NCI-H2227 treated with DMSO at 0.1 percent for 48 hours (cell line): ENCODE measurements around the gene NUCB1.

Experiments used
- DNase-seq: peaks from one replicate; lab custom pipeline; 2025; lab: John Stamatoyannopoulos, UW

Gene NUCB1

GRCh38 chr19:48935864-48936263, 35.8 kb downstream of the NUCB1 start:
- no peak for DNase-seq

- DNase-seq = no peak
These were observed 38.1 kb downstream of the NUCB1 start for GRCh38 chr19:48938256-48938655.

- DNase-seq = no peak
These were observed 40.8 kb downstream of the NUCB1 start for GRCh38 chr19:48940902-48941301.

GRCh38 chr19:48943081-48943480, 43.0 kb downstream of the NUCB1 start:
- no peak for DNase-seq

GRCh38 chr19:48945415-48945814, 45.3 kb downstream of the NUCB1 start:
- no peak for DNase-seq

GRCh38 chr19:48945817-48946216, 45.7 kb downstream of the NUCB1 start:
- no peak for DNase-seq

GRCh38 chr19:48946463-48947257, 46.5 kb downstream of the NUCB1 start:
- DNase-seq = no peak

- DNase-seq = no peak
These were observed 47.1 kb downstream of the NUCB1 start for GRCh38 chr19:48947258-48947542.

GRCh38 chr19:48950159-48950558, 50.0 kb downstream of the NUCB1 start:
- no peak for DNase-seq

GRCh38 chr19:48950830-48951519, 50.9 kb downstream of the NUCB1 start:
- DNase-seq = no peak

- DNase-seq = no peak
These were observed 53.0 kb downstream of the NUCB1 start for GRCh38 chr19:48953141-48953540.

GRCh38 chr19:48953990-48954594, 54.0 kb downstream of the NUCB1 start:
- no peak for DNase-seq

GRCh38 chr19:48954595-48955307, 54.6 kb downstream of the NUCB1 start, which contains the start of gene BAX:
Gene BAX (plus strand): TSS chr19:48954875. CDS start chr19:48954929, 54 bp downstream.
- DNase-seq = peak; percentile 91

- DNase-seq = no peak
These were observed 55.3 kb downstream of the NUCB1 start for GRCh38 chr19:48955308-48955958.

GRCh38 chr19:48958006-48958405, 57.9 kb downstream of the NUCB1 start:
- DNase-seq = no peak

GRCh38 chr19:48959341-48960239, 59.5 kb downstream of the NUCB1 start:
- DNase-seq = no peak

GRCh38 chr19:48961051-48961649, 61.0 kb downstream of the NUCB1 start:
- no peak for DNase-seq

- DNase-seq = no peak
These were observed 61.5 kb downstream of the NUCB1 start for GRCh38 chr19:48961673-48962028.

GRCh38 chr19:48962029-48962848, 62.1 kb downstream of the NUCB1 start:
- DNase-seq = no peak

- no peak for DNase-seq
These were observed 62.7 kb downstream of the NUCB1 start for GRCh38 chr19:48962849-48963165.
